ENCODE measurements around the gene OR2W3.

The OR2W3 gene

GRCh38 chr1:247895163-247895637, at the start of gene OR2W3:
OR2W3 (plus strand) TSS chr1:247895587; CDS start chr1:247895587, 0 bp downstream.
- DNase-seq (ENCODE audit: low read depth, low spot score), result no peak

- DNase-seq (ENCODE audit: low read depth, low spot score), result no peak
Observed at GRCh38 chr1:247845693-247846017, 49.7 kb upstream of the OR2W3 start.

GRCh38 chr1:247848346-247848745, 47.0 kb upstream of the OR2W3 start:
- DNase-seq (ENCODE audit: low read depth, low spot score), result no peak

- no peak for DNase-seq (ENCODE audit: low read depth, low spot score)
Observed at GRCh38 chr1:247849616-247850015, 45.8 kb upstream of the OR2W3 start.

- DNase-seq (ENCODE audit: low read depth, low spot score), result no peak
Observed at GRCh38 chr1:247854899-247855545, 40.4 kb upstream of the OR2W3 start.

- DNase-seq (ENCODE audit: low read depth, low spot score), result no peak
Observed at GRCh38 chr1:247855911-247856310, 39.5 kb upstream of the OR2W3 start.

- no peak for DNase-seq (ENCODE audit: low read depth, low spot score)
Observed at GRCh38 chr1:247857069-247857984, 38.1 kb upstream of the OR2W3 start, which contains the start of gene TRIM58. TRIM58 (plus strand) TSS chr1:247857187; CDS start chr1:247857247, 60 bp downstream.

GRCh38 chr1:247857985-247858619, 37.3 kb upstream of the OR2W3 start:
- DNase-seq (ENCODE audit: low read depth, low spot score), result no peak

- no peak for DNase-seq (ENCODE audit: low read depth, low spot score)
Observed at GRCh38 chr1:247862756-247863155, 32.6 kb upstream of the OR2W3 start.

- DNase-seq (ENCODE audit: low read depth, low spot score), result no peak
Observed at GRCh38 chr1:247864644-247865043, 30.7 kb upstream of the OR2W3 start.

GRCh38 chr1:247865416-247865815, 30.0 kb upstream of the OR2W3 start:
- no peak for DNase-seq (ENCODE audit: low read depth, low spot score)

GRCh38 chr1:247883346-247883745, 12.0 kb upstream of the OR2W3 start:
- DNase-seq (ENCODE audit: low read depth, low spot score), result no peak

GRCh38 chr1:247884797-247885413, 10.5 kb upstream of the OR2W3 start:
- DNase-seq (ENCODE audit: low read depth, low spot score), result no peak

GRCh38 chr1:247895976-247896375, 589 bp downstream of the OR2W3 start:
- no peak for DNase-seq (ENCODE audit: low read depth, low spot score)

- DNase-seq (ENCODE audit: low read depth, low spot score), result no peak
Observed at GRCh38 chr1:247904122-247904521, 8.7 kb downstream of the OR2W3 start.

GRCh38 chr1:247905181-247905580, 9.8 kb downstream of the OR2W3 start:
- no peak for DNase-seq (ENCODE audit: low read depth, low spot score)

- no peak for DNase-seq (ENCODE audit: low read depth, low spot score)
Observed at GRCh38 chr1:247905910-247906503, 10.6 kb downstream of the OR2W3 start.

- no peak for DNase-seq (ENCODE audit: low read depth, low spot score)
Observed at GRCh38 chr1:247906504-247907047, 11.2 kb downstream of the OR2W3 start.

GRCh38 chr1:247908766-247909165, 13.4 kb downstream of the OR2W3 start:
- no peak for DNase-seq (ENCODE audit: low read depth, low spot score)

GRCh38 chr1:247913786-247914185, 18.4 kb downstream of the OR2W3 start:
- no peak for DNase-seq (ENCODE audit: low read depth, low spot score)

Measured in activated CD4-positive, CD25-positive, alpha-beta regulatory T cell treated with anti-CD3 and anti-CD28 coated beads, Interleukin-2, amount 50 U/mL, for 16 hours (primary cell).